Parathyroid adenoma (tissue), 2 donors: ENCODE data around the gene CCS.
"Not testable (repeated sequence)": the region's sequence is repeated elsewhere in the genome, so short reads cannot be mapped to it uniquely, and the experiment has no call there.

Experiments used
- H2AFZ ChIP-seq: fragments of 300-600 bp; sonication (generic); one replicate; pipeline ENCODE4 v1.7.0; 2017; ENCODE audit warnings: antibody characterized with exemption, mild to moderate bottlenecking
- H3K27ac ChIP-seq: fragments of 300-600 bp; sonication (generic); one replicate; pipeline ENCODE4 v1.7.0; 2017
- H3K27me3 ChIP-seq: fragments of 300-600 bp; sonication (generic); one replicate; pipeline ENCODE4 v1.7.0; 2017; ENCODE audit warnings: low read length; ENCODE audit not compliant: control insufficient read depth, insufficient read depth
- H3K36me3 ChIP-seq: fragments of 300-600 bp; sonication (generic); one replicate; pipeline ENCODE4 v1.7.0; 2017; ENCODE audit warnings: low read length; ENCODE audit not compliant: control insufficient read depth, insufficient read depth
- H3K4me1 ChIP-seq: fragments of 300-600 bp; sonication (generic); one replicate; pipeline ENCODE4 v1.7.0; 2017; ENCODE audit warnings: control low read depth
- H3K4me2 ChIP-seq: fragments of 300-600 bp; sonication (generic); one replicate; pipeline ENCODE4 v1.7.0; 2017; ENCODE audit warnings: low read length
- H3K4me3 ChIP-seq: fragments of 300-600 bp; sonication (generic); one replicate; pipeline ENCODE4 v1.7.0; 2017; ENCODE audit warnings: low read depth, low read length
- H3K79me2 ChIP-seq: fragments of 300-600 bp; sonication (generic); one replicate; pipeline ENCODE4 v1.7.0; 2017; ENCODE audit warnings: control low read depth
- H3K9ac ChIP-seq: fragments of 300-600 bp; sonication (generic); one replicate; pipeline ENCODE4 v1.7.0; 2017; ENCODE audit warnings: mild to moderate bottlenecking
- H3K9me3 ChIP-seq: fragments of 300-600 bp; sonication (generic); one replicate; pipeline ENCODE4 v1.7.0; 2017; ENCODE audit warnings: low read length; ENCODE audit not compliant: control insufficient read depth
- CTCF ChIP-seq: fragments of 300-600 bp; sonication (generic); IDR thresholded peaks from one replicate; pipeline ENCODE4 v1.7.0; 2017; ENCODE audit warnings: antibody characterized with exemption, mild to moderate bottlenecking
- donor health status: primary hyperparathyroidism.

Gene CCS

GRCh38 chr11:66600219-66600618 is 7.2 kb downstream of the CCS start:
- no peak for TF ChIP-seq CTCF
- Histone ChIP-seq H3K36me3 (no peaks in the 10 kb centered on the region), H2AFZ (no peak overlapping the region), H3K9me3 (no peaks in the 10 kb centered on the region), H3K4me2 (no peak overlapping the region), H3K4me1 (no peaks in the 10 kb centered on the region), H3K4me3 (no peak overlapping the region), H3K27me3 (no peaks in the 10 kb centered on the region), H3K79me2 (no peaks in the 10 kb centered on the region), H3K27ac (no peak overlapping the region), H3K9ac (no peak overlapping the region)

- TF ChIP-seq CTCF: no peak
- H3K27me3 ChIP-seq: no peaks in the 10 kb centered on the region
- no peak overlapping the region for H3K4me3 ChIP-seq
- no peak overlapping the region for H3K27ac ChIP-seq
- no peaks in the 10 kb centered on the region for H3K4me1 ChIP-seq
- no peaks in the 10 kb centered on the region for H3K9me3 ChIP-seq
- no peaks in the 10 kb centered on the region for H3K36me3 ChIP-seq
- no peaks in the 10 kb centered on the region for H3K79me2 ChIP-seq
- H3K9ac ChIP-seq: no peak overlapping the region
- no peak overlapping the region for H2AFZ ChIP-seq
- H3K4me2 ChIP-seq: no peak overlapping the region
Observed at GRCh38 chr11:66600631-66601233, 7.7 kb downstream of the CCS start.

GRCh38 chr11:66603072-66603471 is 10.1 kb downstream of the CCS start:
- H3K9me3 ChIP-seq: no peaks in the 10 kb centered on the region
- H3K4me3 ChIP-seq: no peak overlapping the region
- H3K9ac ChIP-seq: no peak overlapping the region
- H3K4me2 ChIP-seq: no peak overlapping the region
- H3K4me1 ChIP-seq: no peaks in the 10 kb centered on the region
- H2AFZ ChIP-seq: no peak overlapping the region
- H3K27me3 ChIP-seq: no peaks in the 10 kb centered on the region
- no peak overlapping the region for H3K27ac ChIP-seq
- no peak for TF ChIP-seq CTCF
- no peaks in the 10 kb centered on the region for H3K36me3 ChIP-seq
- H3K79me2 ChIP-seq: no peaks in the 10 kb centered on the region

GRCh38 chr11:66604155-66604554 is 11.2 kb downstream of the CCS start:
- Histone ChIP-seq H3K9me3 (no peaks in the 10 kb centered on the region), H3K79me2 (no peaks in the 10 kb centered on the region), H3K36me3 (no peaks in the 10 kb centered on the region), H3K9ac (no peak overlapping the region), H3K27ac (no peak overlapping the region), H3K4me2 (no peak overlapping the region), H2AFZ (no peak overlapping the region), H3K4me3 (no peak overlapping the region), H3K4me1 (no peaks in the 10 kb centered on the region), H3K27me3 (no peaks in the 10 kb centered on the region)
- no peak for TF ChIP-seq CTCF

GRCh38 chr11:66606608-66607007 is 13.6 kb downstream of the CCS start:
- not testable (repeated sequence) for H2AFZ ChIP-seq, H3K9ac ChIP-seq, H3K27me3 ChIP-seq, H3K36me3 ChIP-seq, H3K27ac ChIP-seq, H3K4me1 ChIP-seq, H3K4me3 ChIP-seq, H3K9me3 ChIP-seq, H3K79me2 ChIP-seq, H3K4me2 ChIP-seq
